ENCODE data around the gene TBCD. TPM values are rescaled to one million over a fixed set of nuclear protein-coding genes. Genes with fewer than 3 reads are reported as not detected.

The TBCD gene
- total and polyA plus RNA-seq, 9 of the 15 experiments (the other 6 are each of a cell fraction or from before 2014, with no cell fraction given): 8.9 to 98.5 (median 28.0) TPM

DNA sequence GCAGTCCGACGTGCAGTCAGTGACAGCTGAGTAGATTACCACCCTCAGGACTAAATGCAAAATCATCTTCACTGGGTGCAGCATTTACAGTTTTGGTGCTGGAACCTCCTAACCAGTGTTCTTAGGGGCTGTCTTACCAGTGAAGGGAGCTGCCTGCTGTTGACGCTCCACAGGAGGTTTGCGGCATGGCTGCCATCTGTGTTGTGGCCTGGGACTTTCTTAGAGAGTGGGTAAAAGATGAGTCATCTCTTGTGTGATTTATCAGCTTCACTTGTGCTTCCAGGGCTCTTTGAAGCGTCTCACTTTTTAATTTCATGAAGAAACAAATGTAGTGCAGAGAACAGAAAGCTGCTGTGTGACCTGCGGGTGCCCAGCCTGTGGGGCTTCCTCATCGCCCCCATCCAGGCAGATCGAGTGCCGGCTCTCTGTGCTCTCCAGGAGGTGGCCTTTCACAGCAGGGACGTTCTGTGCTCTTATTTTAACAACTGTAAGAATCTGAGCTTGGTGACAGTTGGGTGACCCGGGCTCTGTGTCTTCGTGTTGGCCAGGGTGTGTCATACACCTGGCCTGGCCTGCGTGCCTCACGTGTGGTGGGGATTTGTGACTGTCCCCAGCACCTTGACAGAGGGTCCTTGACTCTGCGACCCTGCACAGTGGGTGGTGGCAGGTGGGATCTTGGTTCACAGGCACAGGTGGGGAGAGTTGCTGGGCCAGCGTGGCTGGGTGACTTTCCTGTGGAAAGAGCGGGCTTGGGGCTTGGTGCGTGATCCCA lies 112.3 kb downstream of the TBCD start (continued):
- TF ChIP-seq PPARD (CRISPR knock-in tag; IDR thresholded peaks at IDR 0.05): no peak
- no peak for TF ChIP-seq FOXJ3 (CRISPR knock-in tag; IDR thresholded peaks at IDR 0.05)
- 0 out of 2 replicates have a peak, but pooled peaks have one; percentile 32 for TF ChIP-seq JUNB (CRISPR knock-in tag; conservative IDR thresholded peaks at IDR 0.05)
- TF ChIP-seq MEIS2 (IDR thresholded peaks at IDR 0.05; ENCODE audit: partially characterized antibody): peak; percentile 92
- TF ChIP-seq BCLAF1 (IDR thresholded peaks at IDR 0.05; ENCODE audit: borderline replicate concordance in 1 of 2, control insufficient read depth in 1 of 2, low read depth in 2 of 2, low read length in 1 of 2): no peak
- peak; percentile 59; the same call in 1 of the 2 replicates for TF ChIP-seq TFAP4 (CRISPR knock-in tag; IDR thresholded peaks at IDR 0.05; ENCODE audit: borderline replicate concordance)
- peak; percentile 78 for TF ChIP-seq NFE2 (IDR thresholded peaks at IDR 0.05; ENCODE audit: low read depth)
- TF ChIP-seq POLR2B (IDR thresholded peaks at IDR 0.05; ENCODE audit: low read depth, partially characterized antibody): no peak
- TF ChIP-seq ASH1L (IDR thresholded peaks at IDR 0.05; ENCODE audit: borderline replicate concordance, low read depth, partially characterized antibody): no peak
- no peak for TF ChIP-seq ZNF589 (CRISPR knock-in tag; IDR thresholded peaks at IDR 0.05; ENCODE audit: low read depth)
- TF ChIP-seq ARID3A (IDR thresholded peaks at IDR 0.05; ENCODE audit: borderline replicate concordance, low read depth, low read length): no peak
- peak; percentile 66 for TF ChIP-seq L3MBTL2 (IDR thresholded peaks at IDR 0.05)
- TF ChIP-seq, protein P1, sequence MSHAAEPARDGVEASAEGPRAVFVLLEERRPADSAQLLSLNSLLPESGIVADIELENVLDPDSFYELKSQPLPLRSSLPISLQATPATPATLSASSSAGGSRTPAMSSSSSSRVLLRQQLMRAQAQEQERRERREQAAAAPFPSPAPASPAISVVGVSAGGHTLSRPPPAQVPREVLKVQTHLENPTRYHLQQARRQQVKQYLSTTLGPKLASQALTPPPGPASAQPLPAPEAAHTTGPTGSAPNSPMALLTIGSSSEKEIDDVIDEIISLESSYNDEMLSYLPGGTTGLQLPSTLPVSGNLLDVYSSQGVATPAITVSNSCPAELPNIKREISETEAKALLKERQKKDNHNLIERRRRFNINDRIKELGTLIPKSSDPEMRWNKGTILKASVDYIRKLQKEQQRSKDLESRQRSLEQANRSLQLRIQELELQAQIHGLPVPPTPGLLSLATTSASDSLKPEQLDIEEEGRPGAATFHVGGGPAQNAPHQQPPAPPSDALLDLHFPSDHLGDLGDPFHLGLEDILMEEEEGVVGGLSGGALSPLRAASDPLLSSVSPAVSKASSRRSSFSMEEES (CRISPR knock-in tag; IDR thresholded peaks at IDR 0.05): no peak
- TF ChIP-seq GTF2E2 (tag; IDR thresholded peaks at IDR 0.05): no peak
- no peak for TF ChIP-seq HOMEZ (CRISPR knock-in tag; IDR thresholded peaks at IDR 0.05)
- TF ChIP-seq ZNF717 (CRISPR knock-in tag; IDR thresholded peaks at IDR 0.05): no peak
- no peak for TF ChIP-seq BRF1 (IDR thresholded peaks at IDR 0.05; ENCODE audit: borderline replicate concordance, extremely low read depth, insufficient read length)
